HG03159 (cell line): ENCODE data around the gene NCOA6.
A peak's percentile ranks its signal among the peaks of the same experiment; 100 is the strongest.

ENCODE experiments used
- ATAC-seq: cut with Tn5 transposase; IDR thresholded peaks from one replicate; pipeline ENCODE4 v1.9.1; 2021; ENCODE audit warnings: mild to moderate bottlenecking, moderate library complexity; ENCODE audit not compliant: unreplicated experiment

The NCOA6 gene

GRCh38 chr20:34705397-34706301, 119.8 kb downstream of the NCOA6 start:
- no peak for ATAC-seq

- ATAC-seq, result no peak
Measured at GRCh38 chr20:34705008-34705396, 120.4 kb downstream of the NCOA6 start.

GRCh38 chr20:34704177-34705007, 121.1 kb downstream of the NCOA6 start, which contains the start of gene TP53INP2:
Gene TP53INP2, plus strand, starts transcription at chr20:34704344. Its CDS starts 4,396 bp downstream, at chr20:34708740.
- peak; percentile 44 for ATAC-seq

GRCh38 chr20:34703424-34704176, 121.9 kb downstream of the NCOA6 start:
- ATAC-seq, result no peak

GRCh38 chr20:34703061-34703423, 122.4 kb downstream of the NCOA6 start:
- no peak for ATAC-seq

- no peak for ATAC-seq
Measured at GRCh38 chr20:34701405-34702085, 123.9 kb downstream of the NCOA6 start.

GRCh38 chr20:34693414-34693813, 132.0 kb downstream of the NCOA6 start:
- no peak for ATAC-seq

GRCh38 chr20:34691838-34692237, 133.6 kb downstream of the NCOA6 start:
- ATAC-seq, result no peak

- no peak for ATAC-seq
Measured at GRCh38 chr20:34689486-34689885, 136.0 kb downstream of the NCOA6 start.

- ATAC-seq, result no peak
Measured at GRCh38 chr20:34683667-34684066, 141.8 kb downstream of the NCOA6 start.

GRCh38 chr20:34680586-34681175, 144.8 kb downstream of the NCOA6 start:
- no peak for ATAC-seq

GRCh38 chr20:34676642-34677373, 148.6 kb downstream of the NCOA6 start, which contains the start of gene PIGU:
Gene PIGU, minus strand, starts transcription at chr20:34677092. Its CDS starts 7 bp downstream, at chr20:34677085.
- ATAC-seq, result peak; percentile 90

- no peak for ATAC-seq
Measured at GRCh38 chr20:34675993-34676641, 149.3 kb downstream of the NCOA6 start.

GRCh38 chr20:34675561-34675960, 149.9 kb downstream of the NCOA6 start:
- no peak for ATAC-seq

GRCh38 chr20:34673412-34673811, 152.0 kb downstream of the NCOA6 start:
- no peak for ATAC-seq

- no peak for ATAC-seq
Measured at GRCh38 chr20:34669094-34669493, 156.4 kb downstream of the NCOA6 start.
